Colonic mucosa (tissue), 4 donors: ENCODE results near the gene RAPGEF5. TPM values are rescaled to one million over a fixed set of nuclear protein-coding genes. Genes with fewer than 3 reads are reported as not detected.
A peak's percentile ranks its signal among the peaks of the same experiment; 100 is the strongest.

Experiments
- DNase-seq: peaks from one replicate; pipeline ENCODE4 v3.0.0-alpha.2; 2020
- H3K27ac ChIP-seq: fragments of 200-600 bp; one replicate; pipeline ENCODE4 v1.8.0; 2021
- H3K27me3 ChIP-seq: fragments of 200-600 bp; one replicate; pipeline ENCODE4 v1.8.0; 2021
- H3K36me3 ChIP-seq: fragments of 200-600 bp; one replicate; pipeline ENCODE4 v1.8.0; 2021
- H3K4me1 ChIP-seq: fragments of 200-600 bp; one replicate; pipeline ENCODE4 v1.8.0; 2021; ENCODE audit warnings: mild to moderate bottlenecking
- H3K4me3 ChIP-seq: fragments of 200-600 bp; one replicate; pipeline ENCODE4 v1.8.0; 2021
- H3K9ac ChIP-seq, 2 donors: one replicate each; pipeline ENCODE4 v1.7.0; 2013; ENCODE audit warnings: control low read depth in 2 of 2, low read depth in 2 of 2, low read length in 2 of 2
- H3K9me3 ChIP-seq: fragments of 200-600 bp; one replicate; pipeline ENCODE4 v1.8.0; 2021
- CTCF ChIP-seq: fragments of 200-600 bp; IDR thresholded peaks from one replicate; pipeline ENCODE4 v1.8.0; 2022; ENCODE audit warnings: antibody characterized with exemption, mild to moderate bottlenecking
- intact Hi-C: fragments of 100-400 bp; cut with DNase I; formaldehyde crosslinking; loops from one replicate; pipeline ENCODE4 v1.14.1; 2022
- total RNA-seq, 2 donors: library from RNA; stranded (reverse); fragmentation: NEBNext Ultra II Directional in 1 of 2; extraction: Animal tissue kit (Norgen Biotek cat#: 25700) in 1 of 2; gene quantifications; one replicate each; pipeline ENCODE4 v1.2.1, GENCODE V29; 2021
- donor health status: healthy.
- donor health status: DM: no; HTN: no; CAD: no.
- donor health status: DM: no; HTN: no; CAD: no.

RAPGEF5 gene
- total RNA-seq, 2 donors from 2014 or later = 39.9 to 42.2 TPM

GRCh38 chr7:22197376-22197775 lies 159.6 kb downstream of the RAPGEF5 start:
- Histone ChIP-seq H3K4me3 (no peak overlapping the region), H3K36me3 (no peaks in the 10 kb centered on the region), H3K27ac (no peak overlapping the region), H3K27me3 (no peaks in the 10 kb centered on the region), H3K9me3 (no peaks in the 10 kb centered on the region), H3K9ac (no peak overlapping the region), H3K4me1 (no peaks in the 10 kb centered on the region)
- no peak for TF ChIP-seq CTCF
- intact Hi-C loops = no loop called here
- no peak for DNase-seq

- no peak for TF ChIP-seq CTCF
- Histone ChIP-seq H3K4me1 (no peaks in the 10 kb centered on the region), H3K27ac (no peak overlapping the region), H3K9ac (no peak overlapping the region), H3K27me3 (no peaks in the 10 kb centered on the region), H3K36me3 (no peaks in the 10 kb centered on the region), H3K9me3 (no peaks in the 10 kb centered on the region), H3K4me3 (no peak overlapping the region)
- intact Hi-C loops = no loop called here
- no peak for DNase-seq
These were observed 160.5 kb downstream of the RAPGEF5 start for GRCh38 chr7:22196429-22196828.

- Histone ChIP-seq H3K4me1 (no peaks in the 10 kb centered on the region), H3K36me3 (no peaks in the 10 kb centered on the region), H3K27me3 (no peaks in the 10 kb centered on the region), H3K9me3 (no peaks in the 10 kb centered on the region), H3K27ac (no peak overlapping the region), H3K9ac (no peak overlapping the region), H3K4me3 (no peak overlapping the region)
- intact Hi-C loops = no loop called here
- no peak for DNase-seq
- TF ChIP-seq CTCF = no peak
These were observed 161.4 kb downstream of the RAPGEF5 start for GRCh38 chr7:22195397-22196172.

- no peak for DNase-seq
- Histone ChIP-seq H3K9ac (no peak overlapping the region), H3K4me1 (no peaks in the 10 kb centered on the region), H3K4me3 (no peak overlapping the region), H3K27me3 (no peaks in the 10 kb centered on the region), H3K36me3 (no peaks in the 10 kb centered on the region), H3K9me3 (no peaks in the 10 kb centered on the region), H3K27ac (no peak overlapping the region)
- intact Hi-C loops = no loop called here
- no peak for TF ChIP-seq CTCF
These were observed 162.2 kb downstream of the RAPGEF5 start for GRCh38 chr7:22194658-22195273.

- no peaks in the 10 kb centered on the region for H3K4me1 ChIP-seq
- intact Hi-C loops = no loop called here
- H3K27me3 ChIP-seq = no peaks in the 10 kb centered on the region
- DNase-seq = no peak
- peak overlapping the region; percentile 3 for H3K4me3 ChIP-seq
- no peak overlapping the region for H3K27ac ChIP-seq
- no peak for TF ChIP-seq CTCF
- H3K36me3 ChIP-seq = no peaks in the 10 kb centered on the region
- no peaks in the 10 kb centered on the region for H3K9me3 ChIP-seq
- no peak overlapping the region for H3K9ac ChIP-seq
These were observed 163.4 kb downstream of the RAPGEF5 start for GRCh38 chr7:22193450-22193983.
